GM12891 (cell line): Measurements from ENCODE around the gene ZC3H4.

Experiments used
- DNase-seq: peaks from one replicate; pipeline ENCODE4 v3.0.0; 2011; ENCODE audit warnings: low spot score; ENCODE audit not compliant: insufficient read length
- FAIRE-seq: peaks from 2 replicates; lab custom pipeline; 2011; peaks lifted over from hg19 to GRCh38; lab: Jason Lieb, UNC
- PAX5 ChIP-seq: IDR thresholded peaks from 2 replicates; pipeline ENCODE4 v1.6.1; 2011; ENCODE audit warnings: low read length, moderate library complexity, mild to moderate bottlenecking; ENCODE audit not compliant: insufficient read depth, severe bottlenecking
- POLR2A ChIP-seq: IDR thresholded peaks from 2 replicates; pipeline ENCODE4 v1.6.1; 2011; ENCODE audit warnings: low read depth, low read length, control low read depth
- POLR2AphosphoS5 ChIP-seq: IDR thresholded peaks from 2 replicates; pipeline ENCODE4 v1.6.1; 2011; ENCODE audit warnings: low read depth, low read length, control low read depth
- POU2F2 ChIP-seq: IDR thresholded peaks from 2 replicates; pipeline ENCODE4 v1.6.1; 2011; ENCODE audit warnings: low read depth, mild to moderate bottlenecking, control low read depth, low read length, moderate library complexity
- SPI1 ChIP-seq: IDR thresholded peaks from 2 replicates; pipeline ENCODE4 v1.6.1; 2011; ENCODE audit warnings: low read depth, low read length, control low read depth
- TAF1 ChIP-seq: IDR thresholded peaks from 2 replicates; pipeline ENCODE4 v1.6.1; 2011; ENCODE audit warnings: low read depth, low read length, control low read depth

ZC3H4 gene

GRCh38 chr19:47026889-47027288, 86.7 kb downstream of the ZC3H4 start:
- FAIRE-seq: no peak
- DNase-seq: no peak
- no peak for TF ChIP-seq POLR2A
- no peak for TF ChIP-seq POU2F2
- TF ChIP-seq PAX5: no peak
- TF ChIP-seq POLR2AphosphoS5: no peak
- no peak for TF ChIP-seq TAF1
- TF ChIP-seq SPI1: no peak

- no peak for FAIRE-seq
- TF ChIP-seq SPI1 (no peak), POU2F2 (no peak), POLR2AphosphoS5 (no peak), PAX5 (no peak), TAF1 (no peak), POLR2A (no peak)
- DNase-seq: no peak
Measured at GRCh38 chr19:47026156-47026555, 87.4 kb downstream of the ZC3H4 start.

- DNase-seq (no peak), FAIRE-seq (no peak)
- TF ChIP-seq PAX5: no peak
- TF ChIP-seq TAF1: no peak
- TF ChIP-seq SPI1: no peak
- no peak for TF ChIP-seq POLR2A
- TF ChIP-seq POU2F2: no peak
- TF ChIP-seq POLR2AphosphoS5: no peak
Measured at GRCh38 chr19:47024502-47024901, 89.1 kb downstream of the ZC3H4 start.

GRCh38 chr19:47023448-47023794, 90.2 kb downstream of the ZC3H4 start:
- DNase-seq: no peak
- FAIRE-seq: no peak
- no peak for TF ChIP-seq POU2F2

- FAIRE-seq (no peak), DNase-seq (no peak)
- no peak for TF ChIP-seq PAX5
- no peak for TF ChIP-seq POLR2A
- TF ChIP-seq POLR2AphosphoS5: no peak
- TF ChIP-seq SPI1: no peak
- no peak for TF ChIP-seq POU2F2
- TF ChIP-seq TAF1: no peak
Measured at GRCh38 chr19:47022541-47023447, 90.8 kb downstream of the ZC3H4 start.

- FAIRE-seq (no peak), DNase-seq (no peak)
- TF ChIP-seq PAX5 (no peak), POLR2AphosphoS5 (no peak), POLR2A (no peak), SPI1 (no peak), TAF1 (no peak)
Measured at GRCh38 chr19:47022140-47022536, 91.4 kb downstream of the ZC3H4 start.

GRCh38 chr19:47021536-47022139, 91.9 kb downstream of the ZC3H4 start:
- DNase-seq (no peak), FAIRE-seq (no peak)
- TF ChIP-seq PAX5: no peak
- TF ChIP-seq POLR2AphosphoS5: no peak

GRCh38 chr19:47020992-47021496, 92.5 kb downstream of the ZC3H4 start:
- FAIRE-seq (no peak), DNase-seq (no peak)
- TF ChIP-seq POLR2AphosphoS5: no peak
- no peak for TF ChIP-seq POU2F2
- no peak for TF ChIP-seq SPI1
- TF ChIP-seq PAX5: no peak
- TF ChIP-seq POLR2A: no peak
- TF ChIP-seq TAF1: no peak

GRCh38 chr19:47020132-47020805, 93.3 kb downstream of the ZC3H4 start:
- FAIRE-seq: no peak
- TF ChIP-seq PAX5 (no peak), POU2F2 (no peak), SPI1 (no peak), TAF1 (no peak)
- no peak for DNase-seq

- DNase-seq (no peak), FAIRE-seq (no peak)
- TF ChIP-seq PAX5 (no peak), POLR2AphosphoS5 (no peak), POU2F2 (no peak), POLR2A (no peak), TAF1 (no peak)
Measured at GRCh38 chr19:47019431-47020041, 94.0 kb downstream of the ZC3H4 start, which contains the start of gene NPAS1. Gene NPAS1, plus strand, starts transcription at chr19:47019837. Its CDS starts 1,211 bp downstream, at chr19:47021048.
